Mesenchymal stem cell (in vitro differentiated cells and primary cell): ENCODE measurements around the gene SPATA21.
A peak's percentile ranks its signal among the peaks of the same experiment; 100 is the strongest.

Source experiments
- DNase-seq: peaks from one replicate; pipeline ENCODE4 v3.0.0-alpha.2; 2013
- H2AFZ ChIP-seq: one replicate; pipeline ENCODE4 v1.6.1; 2013; ENCODE audit warnings: low read depth, mild to moderate bottlenecking, control low read depth, inconsistent platforms, low read length, moderate library complexity
- H2AK5ac ChIP-seq: 2 replicates; pipeline ENCODE4 v1.6.1; 2013; ENCODE audit warnings: low read length, moderate library complexity, mild to moderate bottlenecking, inconsistent platforms; ENCODE audit not compliant: severe bottlenecking
- H2BK120ac ChIP-seq: one replicate; pipeline ENCODE4 v1.6.1; 2013; ENCODE audit warnings: low read depth, mild to moderate bottlenecking, inconsistent platforms, low read length, moderate library complexity
- H2BK12ac ChIP-seq, 2 experiments: one replicate each; pipeline ENCODE4 v1.6.1; 2013; ENCODE audit warnings: inconsistent platforms in 2 of 2, low read length in 2 of 2, mild to moderate bottlenecking in 2 of 2, moderate library complexity in 2 of 2, control low read depth in 1 of 2
- H2BK15ac ChIP-seq: one replicate; pipeline ENCODE4 v1.6.1; 2013; ENCODE audit warnings: mild to moderate bottlenecking, low read depth, inconsistent platforms; ENCODE audit not compliant: poor library complexity, severe bottlenecking
- H2BK5ac ChIP-seq: 2 replicates; pipeline ENCODE4 v1.6.1; 2013; ENCODE audit warnings: low read depth, mild to moderate bottlenecking, low read length, control low read depth, inconsistent platforms; ENCODE audit not compliant: poor library complexity, severe bottlenecking
- H3K14ac ChIP-seq, 2 experiments: one replicate each; pipeline ENCODE4 v1.6.1; 2013; ENCODE audit warnings: inconsistent platforms in 2 of 2, low read length in 2 of 2, control low read depth in 1 of 2, mild to moderate bottlenecking in 1 of 2, moderate library complexity in 1 of 2
- H3K18ac ChIP-seq, 2 experiments: one replicate each; pipeline ENCODE4 v1.6.1; 2013; ENCODE audit warnings: inconsistent platforms in 2 of 2, low read length in 2 of 2, control low read depth in 1 of 2, low read depth in 1 of 2, mild to moderate bottlenecking in 1 of 2
- H3K23ac ChIP-seq, 2 experiments: one replicate each; pipeline ENCODE4 v1.6.1; 2013; ENCODE audit warnings: inconsistent platforms in 2 of 2, low read length in 2 of 2, mild to moderate bottlenecking in 2 of 2, moderate library complexity in 2 of 2, control low read depth in 1 of 2
- H3K27ac ChIP-seq: 2 replicates; pipeline ENCODE4 v1.5.1; 2013; ENCODE audit warnings: mild to moderate bottlenecking, moderate library complexity, low read length, control low read depth, inconsistent platforms; ENCODE audit not compliant: poor library complexity, severe bottlenecking
- H3K27me3 ChIP-seq, 2 experiments: 2 replicates each; pipeline versions ENCODE4 v1.6.1 to v1.7.0; 2013; ENCODE audit warnings: low read length in 2 of 2, mild to moderate bottlenecking in 2 of 2, moderate library complexity in 2 of 2, control low read depth in 1 of 2, inconsistent platforms in 1 of 2; ENCODE audit not compliant: control insufficient read depth in 1 of 2, insufficient read depth in 1 of 2
- H3K36me3 ChIP-seq, 2 experiments: 2 replicates each; pipeline versions ENCODE4 v1.6.1 to v1.7.0; 2013; ENCODE audit warnings: low read length in 2 of 2, control low read depth in 1 of 2, inconsistent platforms in 1 of 2, low read depth in 1 of 2, mild to moderate bottlenecking in 1 of 2; ENCODE audit not compliant: insufficient read depth in 2 of 2, control insufficient read depth in 1 of 2
- H3K4ac ChIP-seq, 2 experiments: one replicate each; pipeline ENCODE4 v1.6.1; 2013; ENCODE audit warnings: inconsistent platforms in 2 of 2, low read length in 2 of 2, mild to moderate bottlenecking in 2 of 2, moderate library complexity in 2 of 2, control low read depth in 1 of 2, low read depth in 1 of 2
- H3K4me1 ChIP-seq: 2 replicates; pipeline ENCODE4 v1.6.1; 2013; ENCODE audit warnings: low read depth, low read length, control low read depth; ENCODE audit not compliant: control insufficient read depth, insufficient read depth
- H3K4me2 ChIP-seq: 2 replicates; pipeline ENCODE4 v1.6.1; 2013; ENCODE audit warnings: low read length, mild to moderate bottlenecking, inconsistent platforms; ENCODE audit not compliant: poor library complexity, severe bottlenecking
- H3K4me3 ChIP-seq, 2 experiments: 2 replicates each; pipeline versions ENCODE4 v1.5.1 to v1.7.0; 2013; ENCODE audit warnings: low read length in 2 of 2, mild to moderate bottlenecking in 2 of 2, control low read depth in 1 of 2, low read depth in 1 of 2; ENCODE audit not compliant: insufficient read depth in 1 of 2
- H3K79me1 ChIP-seq: replicated peaks from 2 replicates; pipeline ENCODE4 v1.6.1; 2013; ENCODE audit warnings: mild to moderate bottlenecking, control low read depth, low read length, inconsistent platforms; ENCODE audit not compliant: poor library complexity, severe bottlenecking
- H3K9ac ChIP-seq: 2 replicates; pipeline ENCODE4 v1.7.0; 2013; ENCODE audit warnings: mild to moderate bottlenecking, low read length, moderate library complexity
- H3K9me3 ChIP-seq: 2 replicates; pipeline ENCODE4 v1.7.0; 2013; ENCODE audit warnings: mild to moderate bottlenecking, low read length; ENCODE audit not compliant: control insufficient read depth
- H4K8ac ChIP-seq: one replicate; pipeline ENCODE4 v1.6.1; 2013; ENCODE audit warnings: inconsistent platforms, mild to moderate bottlenecking, low read length, moderate library complexity
- H4K91ac ChIP-seq: one replicate; pipeline ENCODE4 v1.6.1; 2013; ENCODE audit warnings: mild to moderate bottlenecking, low read length, inconsistent platforms
- WGBS: methylation state at CpG from one replicate; pipeline ENCODE4 v1.1.7; 2013; ENCODE audit warnings: mixed read lengths; 5-methylcytosine and 5-hydroxymethylcytosine counted together

SPATA21 gene

DNA sequence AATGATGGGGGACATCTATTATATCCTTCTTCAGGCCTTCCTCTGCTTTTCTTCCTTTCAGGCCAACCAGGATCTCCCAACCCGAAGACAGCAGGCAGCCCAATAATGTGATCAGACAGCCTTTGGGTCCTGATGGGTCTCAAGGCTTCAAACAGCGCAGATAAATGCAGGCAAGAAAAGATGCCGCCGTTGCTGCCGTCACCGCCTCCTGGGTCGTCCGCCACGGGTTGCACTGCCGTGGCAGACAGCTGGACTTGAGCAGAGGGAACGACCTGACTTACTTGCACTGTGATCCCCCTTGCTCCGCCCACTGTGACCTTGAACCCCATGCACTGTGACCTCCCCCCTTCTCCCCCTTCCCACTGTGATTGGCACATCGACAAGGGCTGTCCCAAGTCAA lies 42.2 kb downstream of the SPATA21 start:
- no peak overlapping the region for H2BK15ac ChIP-seq
- H2AK5ac ChIP-seq = no peak overlapping the region
- no peak for DNase-seq
- no peak overlapping the region for H3K14ac ChIP-seq
- no peaks in the 10 kb centered on the region for H3K27me3 ChIP-seq
- H2AFZ ChIP-seq = no peak overlapping the region
- no peak overlapping the region for H2BK5ac ChIP-seq
- peaks cover 37% of the 10 kb centered on the region for H3K79me1 ChIP-seq
- peak overlapping the region; percentile 10 for H4K8ac ChIP-seq
- no peak overlapping the region for H2BK120ac ChIP-seq
- H3K36me3 ChIP-seq = peaks cover 53 to 69% of the 10 kb centered on the region in 2 experiments
- no peak overlapping the region for H3K4me2 ChIP-seq
- H2BK12ac ChIP-seq = no peak overlapping the region
- 97% methylated on average over 11 of the region's 13 CpGs for WGBS
- H3K4me1 ChIP-seq = peaks cover 36% of the 10 kb centered on the region
- H3K27ac ChIP-seq = no peak overlapping the region
- H4K91ac ChIP-seq = no peak overlapping the region
- H3K4me3 ChIP-seq = no peak overlapping the region
- H3K9me3 ChIP-seq = no peaks in the 10 kb centered on the region
- H3K4ac ChIP-seq = no peak overlapping the region
- no peak overlapping the region for H3K9ac ChIP-seq
- no peak overlapping the region for H3K23ac ChIP-seq
- peak overlapping the region in 1 of 2 experiments; percentile 30 for H3K18ac ChIP-seq

GRCh38 chr1:16393570-16394521 lies 43.4 kb downstream of the SPATA21 start:
- H3K27me3 ChIP-seq = no peaks in the 10 kb centered on the region
- WGBS = 96% methylated on average over 8 of the region's 10 CpGs

DNA sequence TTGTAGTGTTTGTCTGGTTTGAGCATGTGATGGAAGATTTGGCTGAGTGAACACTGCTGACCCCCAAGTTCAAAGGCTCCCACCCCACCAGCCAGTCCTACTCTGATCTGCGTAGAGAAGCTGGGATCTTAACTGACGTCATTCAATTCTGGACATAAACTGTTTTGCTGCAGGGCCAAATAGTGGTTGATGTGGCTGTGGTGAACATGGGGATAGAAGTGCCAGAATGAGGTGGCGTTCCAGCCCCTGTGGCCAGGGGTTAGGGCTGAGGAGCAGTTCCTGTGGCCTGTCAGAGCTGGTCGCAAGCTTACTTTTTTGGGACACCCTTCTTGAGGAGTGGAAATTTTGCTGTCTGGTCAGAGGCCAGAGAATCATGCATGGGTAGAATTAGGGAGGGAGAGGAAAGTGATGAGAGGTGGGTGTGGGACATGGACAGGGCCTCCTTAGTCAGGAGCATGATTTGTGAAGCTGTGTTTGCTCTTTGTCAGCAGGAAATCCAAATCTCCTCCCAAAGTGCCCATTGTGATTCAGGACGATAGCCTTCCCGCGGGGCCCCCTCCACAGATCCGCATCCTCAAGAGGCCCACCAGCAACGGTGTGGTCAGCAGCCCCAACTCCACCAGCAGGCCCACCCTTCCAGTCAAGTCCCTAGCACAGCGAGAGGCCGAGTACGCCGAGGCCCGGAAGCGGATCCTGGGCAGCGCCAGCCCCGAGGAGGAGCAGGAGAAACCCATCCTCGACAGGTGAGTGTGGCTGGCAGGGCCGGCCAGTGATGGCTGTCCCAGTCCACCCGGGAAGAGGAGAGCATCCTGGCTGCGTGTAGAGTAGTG lies 44.3 kb downstream of the SPATA21 start:
- Histone ChIP-seq H2BK12ac (no peak overlapping the region), H2BK15ac (no peak overlapping the region), H2BK120ac (no peak overlapping the region), H2AK5ac (no peak overlapping the region), H4K91ac (no peak overlapping the region), H4K8ac (peak overlapping the region; percentile 5), H3K14ac (peak overlapping the region in 1 of 2 experiments; percentile 50), H3K18ac (no peak overlapping the region), H2BK5ac (no peak overlapping the region), H3K9me3 (no peaks in the 10 kb centered on the region), H3K4me2 (no peak overlapping the region), H3K36me3 (peaks cover 34 to 50% of the 10 kb centered on the region in 2 experiments), H3K79me1 (peaks cover 20% of the 10 kb centered on the region), H3K9ac (peak overlapping the region; percentile 33), H3K23ac (peak overlapping the region in 1 of 2 experiments; percentile 23), H3K4ac (no peak overlapping the region), H3K27me3 (no peaks in the 10 kb centered on the region), H3K4me1 (peaks cover 36% of the 10 kb centered on the region), H3K4me3 (no peak overlapping the region), H3K27ac (no peak overlapping the region), H2AFZ (no peak overlapping the region)
- no peak for DNase-seq
- WGBS = 91% methylated on average over 21 of the region's 21 CpGs

More at GRCh38 chr1:16393570-16394521, 43.4 kb downstream of the SPATA21 start:
- H2AK5ac ChIP-seq = no peak overlapping the region
- H3K4me3 ChIP-seq = no peak overlapping the region
- no peak overlapping the region for H3K14ac ChIP-seq
- H3K27ac ChIP-seq = no peak overlapping the region
- no peak overlapping the region for H4K91ac ChIP-seq
- H3K4me2 ChIP-seq = no peak overlapping the region
- DNase-seq = no peak
- no peak overlapping the region for H3K4ac ChIP-seq
- H2BK120ac ChIP-seq = no peak overlapping the region
- H2BK15ac ChIP-seq = no peak overlapping the region
- no peak overlapping the region for H3K23ac ChIP-seq
- no peak overlapping the region for H2BK12ac ChIP-seq
- H3K36me3 ChIP-seq = peaks cover 43 to 59% of the 10 kb centered on the region in 2 experiments
- H3K4me1 ChIP-seq = peaks cover 36% of the 10 kb centered on the region
- no peak overlapping the region for H3K18ac ChIP-seq
- H3K9ac ChIP-seq = peak overlapping the region; percentile 0
- peak overlapping the region; percentile 5 for H4K8ac ChIP-seq
- H3K79me1 ChIP-seq = peaks cover 29% of the 10 kb centered on the region
- H2AFZ ChIP-seq = no peak overlapping the region
- no peak overlapping the region for H2BK5ac ChIP-seq
- H3K9me3 ChIP-seq = no peaks in the 10 kb centered on the region

GRCh38 chr1:16391411-16391810 lies 45.8 kb downstream of the SPATA21 start:
- Histone ChIP-seq H3K18ac (no peak overlapping the region), H4K91ac (no peak overlapping the region), H3K23ac (no peak overlapping the region), H2AFZ (no peak overlapping the region), H3K9ac (no peak overlapping the region), H2BK5ac (no peak overlapping the region), H2BK15ac (no peak overlapping the region), H3K27me3 (no peaks in the 10 kb centered on the region), H3K4me2 (no peak overlapping the region), H3K36me3 (peaks cover 32 to 40% of the 10 kb centered on the region in 2 experiments), H2BK12ac (no peak overlapping the region), H2AK5ac (peak overlapping the region; percentile 31), H3K14ac (peak overlapping the region in 1 of 2 experiments; percentile 74), H3K4me3 (no peak overlapping the region), H4K8ac (no peak overlapping the region), H2BK120ac (no peak overlapping the region), H3K4ac (no peak overlapping the region), H3K27ac (no peak overlapping the region), H3K4me1 (peaks cover 34% of the 10 kb centered on the region), H3K9me3 (no peaks in the 10 kb centered on the region), H3K79me1 (peaks cover 13% of the 10 kb centered on the region)
- DNase-seq = no peak
- WGBS = 86% methylated on average over 3 of the region's 3 CpGs
